ENCODE results near the gene ACVR1B.

GRCh38 chr12:51972849-51973273, 21.4 kb downstream of the ACVR1B start:
- TF ChIP-seq SPI1 (IDR thresholded peaks at IDR 0.05; ENCODE audit: low read depth, low read length) (peak; percentile 14; the same call in 1 of the 2 replicates), POLR2A (IDR thresholded peaks at IDR 0.05; ENCODE audit: low read depth, low read length) (no peak), TAF1 (IDR thresholded peaks at IDR 0.05; ENCODE audit: low read depth, low read length) (no peak), POLR2AphosphoS5 (IDR thresholded peaks at IDR 0.05; ENCODE audit: low read depth, low read length) (no peak)

Data from GM12891 (cell line).